Measurements from ENCODE around the gene EP400.

Gene EP400

DNA sequence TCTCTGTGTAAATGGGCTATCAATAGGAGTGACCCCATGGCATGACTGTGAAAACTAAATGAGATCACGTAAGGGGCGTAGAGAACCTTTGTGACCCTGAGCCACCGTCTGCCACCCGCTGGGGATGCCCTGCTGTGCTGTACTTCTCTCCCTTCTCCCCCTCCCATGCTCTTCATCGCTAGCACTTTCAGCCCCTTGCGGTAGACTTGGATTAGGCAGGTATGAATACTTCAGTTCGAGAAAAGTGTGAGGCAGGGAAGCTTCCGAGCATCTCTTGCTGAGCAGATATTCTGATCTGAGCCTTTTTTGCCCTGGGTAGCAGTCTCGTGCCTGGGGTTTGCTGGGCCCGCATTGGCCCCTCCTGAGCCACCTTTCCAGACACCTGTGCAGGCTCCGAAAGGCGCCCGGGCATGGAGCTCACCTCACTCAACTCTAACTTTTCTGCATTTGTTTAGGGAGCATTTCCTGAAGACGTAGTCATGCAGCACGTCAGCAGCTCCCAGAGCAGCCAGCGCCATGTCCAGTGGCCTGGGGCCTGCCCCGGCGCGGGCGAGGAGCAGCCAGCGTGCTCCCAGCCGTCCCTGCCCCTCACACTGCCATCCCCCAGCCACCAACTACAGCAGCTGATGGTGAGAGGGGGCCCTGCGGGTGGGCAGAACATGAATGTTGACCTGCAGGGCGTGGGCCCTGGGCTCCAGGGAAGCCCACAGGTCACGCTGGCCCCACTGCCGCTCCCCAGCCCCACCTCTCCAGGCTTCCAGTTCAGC, 154.0 kb downstream of the EP400 start:
- no peak for DNase-seq (ENCODE audit: insufficient read length, low spot score)
- TF ChIP-seq POLR2AphosphoS5 (IDR thresholded peaks at IDR 0.05; ENCODE audit: low read depth, low read length), result no peak
- TF ChIP-seq SPI1 (IDR thresholded peaks at IDR 0.05; ENCODE audit: low read depth, low read length), result no peak
- FAIRE-seq, result no peak

DNA sequence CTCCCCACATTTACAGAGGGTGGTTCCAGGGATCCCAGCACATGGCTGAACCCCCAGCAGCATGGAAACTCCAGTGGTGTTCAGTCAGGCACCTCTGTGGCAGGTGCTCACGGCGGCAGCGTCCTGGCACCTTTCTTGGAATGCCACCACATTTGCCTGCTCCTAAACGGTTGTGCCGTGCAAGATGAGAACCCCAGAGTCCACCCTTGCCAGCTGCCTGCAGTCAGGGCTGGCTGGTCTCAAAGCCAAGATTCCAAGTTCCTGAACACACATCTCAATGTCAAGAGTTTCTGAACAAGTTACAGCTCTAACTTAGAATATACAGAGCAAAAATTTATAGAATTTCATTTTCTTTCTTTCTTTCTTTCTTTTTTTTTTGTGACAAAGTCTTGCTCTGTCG, 155.7 kb downstream of the EP400 start:
- no peak for TF ChIP-seq POLR2A (IDR thresholded peaks at IDR 0.05; ENCODE audit: low read depth, low read length)
- no peak for TF ChIP-seq TAF1 (IDR thresholded peaks at IDR 0.05; ENCODE audit: low read depth, low read length)
- TF ChIP-seq PAX5 (IDR thresholded peaks at IDR 0.05; ENCODE audit: insufficient read depth, low read length, severe bottlenecking), result no peak
- no peak for TF ChIP-seq POU2F2 (IDR thresholded peaks at IDR 0.05; ENCODE audit: low read depth, low read length)
- no peak for TF ChIP-seq POLR2AphosphoS5 (IDR thresholded peaks at IDR 0.05; ENCODE audit: low read depth, low read length)
- no peak for TF ChIP-seq SPI1 (IDR thresholded peaks at IDR 0.05; ENCODE audit: low read depth, low read length)
- DNase-seq (ENCODE audit: insufficient read length, low spot score) (no peak), FAIRE-seq (no peak)

DNA sequence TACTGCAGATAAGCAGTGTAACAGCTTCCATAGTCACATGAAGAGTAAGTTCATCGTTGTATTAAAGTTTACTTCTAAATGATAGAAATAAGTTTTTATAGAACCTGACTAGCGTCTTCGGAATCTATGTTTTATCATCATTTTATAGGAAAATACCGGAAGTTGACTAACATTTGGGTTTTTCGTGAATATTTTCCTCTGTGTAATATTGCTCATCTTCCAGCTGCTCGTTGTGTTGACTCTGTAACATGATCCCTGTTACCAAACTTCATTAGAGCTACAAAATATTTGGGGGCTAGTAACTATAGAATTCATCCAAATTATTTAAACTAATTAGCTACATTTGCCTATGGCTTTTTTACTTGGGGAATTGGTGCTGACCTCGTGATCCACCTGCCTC, 157.2 kb downstream of the EP400 start:
- TF ChIP-seq POLR2A (IDR thresholded peaks at IDR 0.05; ENCODE audit: low read depth, low read length), result no peak
- TF ChIP-seq TAF1 (IDR thresholded peaks at IDR 0.05; ENCODE audit: low read depth, low read length), result no peak
- no peak for TF ChIP-seq POU2F2 (IDR thresholded peaks at IDR 0.05; ENCODE audit: low read depth, low read length)
- TF ChIP-seq SPI1 (IDR thresholded peaks at IDR 0.05; ENCODE audit: low read depth, low read length), result no peak
- TF ChIP-seq POLR2AphosphoS5 (IDR thresholded peaks at IDR 0.05; ENCODE audit: low read depth, low read length), result no peak
- no peak for TF ChIP-seq PAX5 (IDR thresholded peaks at IDR 0.05; ENCODE audit: insufficient read depth, low read length, severe bottlenecking)
- DNase-seq (ENCODE audit: insufficient read length, low spot score) (no peak), FAIRE-seq (no peak)

DNA sequence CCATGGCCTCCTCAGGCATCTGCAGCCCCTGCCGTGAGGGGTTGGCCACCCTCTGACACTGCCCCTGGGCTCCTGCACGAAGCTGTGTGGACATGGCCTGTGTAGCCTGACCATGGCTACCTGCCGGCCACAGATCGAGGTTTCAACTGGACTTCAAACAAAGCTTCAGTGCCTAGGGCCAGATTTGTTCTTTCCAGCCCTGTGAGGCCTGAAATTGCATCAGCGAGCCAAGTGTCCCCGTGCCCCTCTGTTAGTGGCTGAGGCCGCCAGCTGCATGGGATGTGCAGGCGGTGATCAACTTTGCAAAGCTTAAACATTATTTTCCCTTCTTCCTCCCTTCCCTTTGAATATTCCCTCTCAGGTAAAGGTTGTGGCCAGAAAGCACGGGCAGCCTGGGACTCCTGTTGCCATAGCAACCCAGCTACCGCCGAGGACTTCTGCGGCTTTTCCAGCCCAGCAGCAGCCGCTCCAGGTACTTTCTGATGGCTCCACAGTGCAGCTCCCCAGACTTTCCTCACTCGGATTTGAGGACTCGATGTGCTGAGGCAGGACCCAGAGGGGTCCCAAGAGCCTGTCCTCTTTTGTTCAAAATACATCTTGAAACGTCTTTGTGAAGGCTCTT, 158.6 kb downstream of the EP400 start:
- TF ChIP-seq POLR2A (IDR thresholded peaks at IDR 0.05; ENCODE audit: low read depth, low read length) (no peak), PAX5 (IDR thresholded peaks at IDR 0.05; ENCODE audit: insufficient read depth, low read length, severe bottlenecking) (no peak), POU2F2 (IDR thresholded peaks at IDR 0.05; ENCODE audit: low read depth, low read length) (no peak), TAF1 (IDR thresholded peaks at IDR 0.05; ENCODE audit: low read depth, low read length) (no peak), SPI1 (IDR thresholded peaks at IDR 0.05; ENCODE audit: low read depth, low read length) (no peak), POLR2AphosphoS5 (IDR thresholded peaks at IDR 0.05; ENCODE audit: low read depth, low read length) (no peak)
- DNase-seq (ENCODE audit: insufficient read length, low spot score) (no peak), FAIRE-seq (no peak)

GRCh38 chr12:132109741-132110140, 160.0 kb downstream of the EP400 start:
- FAIRE-seq (no peak), DNase-seq (ENCODE audit: insufficient read length, low spot score) (no peak)
- TF ChIP-seq POLR2A (IDR thresholded peaks at IDR 0.05; ENCODE audit: low read depth, low read length), result no peak
- no peak for TF ChIP-seq POU2F2 (IDR thresholded peaks at IDR 0.05; ENCODE audit: low read depth, low read length)
- TF ChIP-seq PAX5 (IDR thresholded peaks at IDR 0.05; ENCODE audit: insufficient read depth, low read length, severe bottlenecking), result no peak
- no peak for TF ChIP-seq TAF1 (IDR thresholded peaks at IDR 0.05; ENCODE audit: low read depth, low read length)
- TF ChIP-seq SPI1 (IDR thresholded peaks at IDR 0.05; ENCODE audit: low read depth, low read length), result no peak
- no peak for TF ChIP-seq POLR2AphosphoS5 (IDR thresholded peaks at IDR 0.05; ENCODE audit: low read depth, low read length)

DNA sequence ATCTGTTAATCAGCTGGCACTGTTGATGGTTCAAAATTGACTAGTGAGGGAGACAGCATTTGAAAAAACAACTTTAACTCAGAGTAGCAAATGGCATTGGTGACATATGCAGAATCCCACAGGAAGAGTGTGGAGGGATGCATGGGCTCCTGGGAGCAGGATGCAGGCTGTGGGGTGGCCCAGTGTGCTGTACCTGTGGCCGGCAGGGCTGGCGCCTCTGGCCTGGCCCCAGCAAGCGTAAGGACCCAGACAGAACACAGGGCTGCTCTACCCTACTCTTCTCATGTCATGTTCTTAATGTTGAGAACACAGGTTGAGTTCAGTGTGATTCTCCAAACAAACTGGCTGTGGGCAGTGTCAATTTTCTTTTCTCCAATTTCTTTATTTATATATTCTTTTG, 160.9 kb downstream of the EP400 start:
- no peak for TF ChIP-seq TAF1 (IDR thresholded peaks at IDR 0.05; ENCODE audit: low read depth, low read length)
- no peak for TF ChIP-seq POU2F2 (IDR thresholded peaks at IDR 0.05; ENCODE audit: low read depth, low read length)
- no peak for TF ChIP-seq POLR2AphosphoS5 (IDR thresholded peaks at IDR 0.05; ENCODE audit: low read depth, low read length)
- TF ChIP-seq POLR2A (IDR thresholded peaks at IDR 0.05; ENCODE audit: low read depth, low read length), result no peak
- TF ChIP-seq SPI1 (IDR thresholded peaks at IDR 0.05; ENCODE audit: low read depth, low read length), result no peak
- no peak for TF ChIP-seq PAX5 (IDR thresholded peaks at IDR 0.05; ENCODE audit: insufficient read depth, low read length, severe bottlenecking)
- DNase-seq (ENCODE audit: insufficient read length, low spot score) (no peak), FAIRE-seq (no peak)

GRCh38 chr12:132111654-132112304, 162.0 kb downstream of the EP400 start:
- TF ChIP-seq POLR2AphosphoS5 (IDR thresholded peaks at IDR 0.05; ENCODE audit: low read depth, low read length), result no peak
- TF ChIP-seq POLR2A (IDR thresholded peaks at IDR 0.05; ENCODE audit: low read depth, low read length), result no peak
- FAIRE-seq, result no peak
- no peak for DNase-seq (ENCODE audit: insufficient read length, low spot score)

DNA sequence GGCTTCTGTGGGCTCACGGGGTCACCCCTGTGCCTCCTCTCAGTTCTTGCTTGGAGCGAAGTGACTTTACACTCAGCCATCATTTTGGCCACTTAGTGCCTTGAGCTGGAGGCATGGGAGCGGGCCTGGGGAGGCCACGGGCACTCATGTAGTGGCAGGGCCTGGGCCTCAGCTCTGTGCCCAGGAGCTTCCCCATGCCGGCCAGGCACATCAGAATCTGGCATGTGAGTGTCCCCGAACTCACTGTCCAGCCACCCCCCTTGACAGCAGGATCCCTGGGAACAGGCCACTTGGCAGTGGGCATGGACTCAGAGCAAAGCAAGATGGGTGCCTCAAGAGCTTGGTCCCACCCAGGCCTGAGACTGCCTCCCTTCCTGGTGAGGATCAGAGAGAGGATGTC, 164.9 kb downstream of the EP400 start:
- FAIRE-seq (no peak), DNase-seq (ENCODE audit: insufficient read length, low spot score) (no peak)
- TF ChIP-seq PAX5 (IDR thresholded peaks at IDR 0.05; ENCODE audit: insufficient read depth, low read length, severe bottlenecking) (no peak), POU2F2 (IDR thresholded peaks at IDR 0.05; ENCODE audit: low read depth, low read length) (no peak), POLR2AphosphoS5 (IDR thresholded peaks at IDR 0.05; ENCODE audit: low read depth, low read length) (no peak), TAF1 (IDR thresholded peaks at IDR 0.05; ENCODE audit: low read depth, low read length) (no peak), SPI1 (IDR thresholded peaks at IDR 0.05; ENCODE audit: low read depth, low read length) (no peak), POLR2A (IDR thresholded peaks at IDR 0.05; ENCODE audit: low read depth, low read length) (no peak)

GRCh38 chr12:132115500-132115899, 165.8 kb downstream of the EP400 start:
- DNase-seq (ENCODE audit: insufficient read length, low spot score), result no peak
- TF ChIP-seq POLR2A (IDR thresholded peaks at IDR 0.05; ENCODE audit: low read depth, low read length) (no peak), SPI1 (IDR thresholded peaks at IDR 0.05; ENCODE audit: low read depth, low read length) (no peak), POU2F2 (IDR thresholded peaks at IDR 0.05; ENCODE audit: low read depth, low read length) (no peak), TAF1 (IDR thresholded peaks at IDR 0.05; ENCODE audit: low read depth, low read length) (no peak), PAX5 (IDR thresholded peaks at IDR 0.05; ENCODE audit: insufficient read depth, low read length, severe bottlenecking) (no peak), POLR2AphosphoS5 (IDR thresholded peaks at IDR 0.05; ENCODE audit: low read depth, low read length) (no peak)
- FAIRE-seq, result no peak

Data from GM12891 (cell line).